IPS DF 4.7 (cell line): Measurements from ENCODE around the gene DDC.

Experiments used
- DNase-seq: peaks from one replicate; pipeline ENCODE4 v3.0.0-alpha.2; 2013; ENCODE audit warnings: low spot score; ENCODE audit errors: extremely low read depth

Gene DDC

GRCh38 chr7:50564640-50565558, at the start of gene DDC:
Gene DDC, minus strand, starts transcription at chr7:50565405. Its CDS starts 21,320 bp downstream, at chr7:50544085.
- DNase-seq: no peak

GRCh38 chr7:50613473-50613872, 48.3 kb upstream of the DDC start:
- no peak for DNase-seq

GRCh38 chr7:50612704-50613103, 47.5 kb upstream of the DDC start:
- no peak for DNase-seq

- no peak for DNase-seq
Measured at GRCh38 chr7:50610521-50611277, 45.5 kb upstream of the DDC start.

- DNase-seq: no peak
Measured at GRCh38 chr7:50608196-50608906, 43.1 kb upstream of the DDC start.

GRCh38 chr7:50607524-50608125, 42.4 kb upstream of the DDC start:
- no peak for DNase-seq

- DNase-seq: no peak
Measured at GRCh38 chr7:50605059-50605458, 39.9 kb upstream of the DDC start.

- no peak for DNase-seq
Measured at GRCh38 chr7:50603287-50603686, 38.1 kb upstream of the DDC start.

- no peak for DNase-seq
Measured at GRCh38 chr7:50599385-50599784, 34.2 kb upstream of the DDC start.

- DNase-seq: no peak
Measured at GRCh38 chr7:50598460-50599343, 33.5 kb upstream of the DDC start.

- no peak for DNase-seq
Measured at GRCh38 chr7:50596484-50596883, 31.3 kb upstream of the DDC start.

- peak; percentile 22 for DNase-seq
Measured at GRCh38 chr7:50595491-50596102, 30.4 kb upstream of the DDC start.

GRCh38 chr7:50594734-50595485, 29.7 kb upstream of the DDC start:
- DNase-seq: no peak

GRCh38 chr7:50594136-50594535, 28.9 kb upstream of the DDC start:
- no peak for DNase-seq

GRCh38 chr7:50592940-50593339, 27.7 kb upstream of the DDC start:
- no peak for DNase-seq

GRCh38 chr7:50591480-50592438, 26.6 kb upstream of the DDC start:
- no peak for DNase-seq

- DNase-seq: no peak
Measured at GRCh38 chr7:50591098-50591479, 25.9 kb upstream of the DDC start.

- no peak for DNase-seq
Measured at GRCh38 chr7:50590535-50590934, 25.3 kb upstream of the DDC start.
